ENCODE data around the gene ITPR2. TPM values are rescaled to one million over a fixed set of nuclear protein-coding genes. Genes with fewer than 3 reads are reported as not detected.
"Not testable (repeated sequence)": the region's sequence is repeated elsewhere in the genome, so short reads cannot be mapped to it uniquely, and the experiment has no call there.

The ITPR2 gene
- 10.9 and 16.5 TPM in 2 replicates for total RNA-seq (2014; rRNA removed; shearing (Covaris generic); ENCODE audit: low replicate concordance)

DNA sequence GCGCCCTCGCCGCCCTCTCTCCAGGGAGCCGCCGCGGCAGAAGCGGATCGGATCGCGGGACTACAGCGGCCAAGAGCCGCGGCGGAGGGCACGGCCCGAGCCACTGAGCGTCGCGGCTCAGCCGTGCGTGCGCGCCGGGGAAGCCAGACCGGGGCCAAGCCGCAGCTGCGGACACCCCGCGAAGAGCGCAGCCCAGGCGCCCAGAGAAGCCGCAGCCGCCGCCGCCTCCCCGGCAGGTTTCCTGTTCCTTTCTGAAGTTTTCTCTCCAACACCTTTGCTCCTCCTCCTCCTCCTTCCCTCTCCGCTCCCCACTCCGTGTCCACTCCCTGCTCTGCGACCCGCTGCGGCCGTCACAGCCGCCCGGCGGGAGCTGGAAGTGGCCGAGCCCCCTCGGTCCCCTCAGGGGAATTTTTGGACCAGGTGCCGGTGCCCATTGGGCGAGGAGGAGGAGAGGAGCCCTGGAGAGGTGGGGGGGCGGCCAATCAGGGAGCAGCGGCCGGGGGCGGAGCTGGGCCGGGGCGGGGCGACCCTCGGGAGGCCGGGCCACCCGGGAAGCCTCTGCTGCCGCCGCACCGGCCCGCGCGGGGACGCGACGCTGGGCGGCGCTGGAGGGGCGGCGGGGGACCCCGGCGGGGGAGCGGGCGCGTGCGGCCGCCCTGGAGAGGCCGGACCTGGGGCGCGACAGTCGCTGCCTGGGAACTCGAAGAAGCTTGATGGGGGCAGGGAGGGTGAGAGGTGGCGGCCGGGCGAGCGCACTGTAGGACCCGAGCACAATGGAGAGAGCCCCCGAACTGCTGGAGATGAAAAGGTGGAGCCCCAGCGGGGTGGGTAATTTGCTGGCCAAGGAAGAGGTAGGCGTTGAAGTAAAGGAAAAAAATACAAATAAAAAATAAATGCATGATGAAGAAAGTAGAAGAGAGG is at the start of gene ITPR2:
Gene ITPR2 (minus strand): TSS at position 373 of the 921 bp plus-strand sequence. CDS start 413 bp downstream, outside the sequence.
- in situ Hi-C loops (cut with HindIII; ENCODE audit: low pct_unique_long_range_greater_than_20kb, low sequenced_read_pairs) = no loop called here
- DNase-seq (ENCODE audit: low read depth) = peak; percentile 93

DNA sequence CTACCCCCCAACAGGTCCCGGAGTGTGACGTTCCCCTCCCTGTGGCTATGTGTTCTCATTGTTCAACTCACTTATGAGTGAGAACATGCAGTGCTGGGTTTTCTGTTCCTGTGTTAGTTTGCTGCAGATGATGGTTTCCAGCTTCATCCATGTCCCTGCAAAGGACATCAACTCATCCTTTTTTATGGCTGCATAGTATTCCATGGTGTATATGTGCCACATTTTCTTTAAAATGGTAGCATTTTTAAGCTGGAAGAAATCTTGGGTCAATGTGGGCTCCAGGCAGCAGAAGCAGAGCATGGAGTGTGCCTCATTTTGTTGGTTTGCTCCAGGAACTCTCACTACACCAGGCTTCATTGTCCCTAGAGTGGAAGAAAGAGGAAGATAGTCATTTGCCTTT is 47.6 kb upstream of the ITPR2 start:
- no peak for DNase-seq (ENCODE audit: low read depth)
- in situ Hi-C loops (cut with HindIII; ENCODE audit: low pct_unique_long_range_greater_than_20kb, low sequenced_read_pairs) = no loop called here

DNA sequence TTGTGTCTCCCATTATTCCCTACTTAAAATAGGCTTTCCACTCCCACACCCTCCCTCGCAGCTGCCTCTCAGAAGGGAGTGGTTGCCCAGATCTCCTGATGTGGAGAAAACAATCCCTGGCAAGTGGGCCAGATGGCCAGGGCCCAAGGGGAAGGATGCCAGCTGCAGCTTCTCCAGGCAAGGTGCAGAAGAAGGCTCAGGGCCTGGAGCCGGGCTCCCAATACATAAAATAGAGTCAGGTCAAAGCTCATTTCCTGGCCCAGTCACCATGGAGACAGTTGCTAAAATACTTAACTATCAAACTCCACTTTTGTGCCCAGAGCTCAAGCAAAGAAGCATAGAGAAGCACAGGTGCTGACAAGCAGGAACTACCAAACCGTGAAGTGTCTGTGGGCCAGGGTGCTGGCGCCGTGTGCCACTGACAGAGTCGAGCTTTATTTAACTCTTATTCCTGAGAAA is 45.7 kb upstream of the ITPR2 start:
- DNase-seq (ENCODE audit: low read depth) = no peak
- in situ Hi-C loops (cut with HindIII; ENCODE audit: low pct_unique_long_range_greater_than_20kb, low sequenced_read_pairs) = no loop called here

DNA sequence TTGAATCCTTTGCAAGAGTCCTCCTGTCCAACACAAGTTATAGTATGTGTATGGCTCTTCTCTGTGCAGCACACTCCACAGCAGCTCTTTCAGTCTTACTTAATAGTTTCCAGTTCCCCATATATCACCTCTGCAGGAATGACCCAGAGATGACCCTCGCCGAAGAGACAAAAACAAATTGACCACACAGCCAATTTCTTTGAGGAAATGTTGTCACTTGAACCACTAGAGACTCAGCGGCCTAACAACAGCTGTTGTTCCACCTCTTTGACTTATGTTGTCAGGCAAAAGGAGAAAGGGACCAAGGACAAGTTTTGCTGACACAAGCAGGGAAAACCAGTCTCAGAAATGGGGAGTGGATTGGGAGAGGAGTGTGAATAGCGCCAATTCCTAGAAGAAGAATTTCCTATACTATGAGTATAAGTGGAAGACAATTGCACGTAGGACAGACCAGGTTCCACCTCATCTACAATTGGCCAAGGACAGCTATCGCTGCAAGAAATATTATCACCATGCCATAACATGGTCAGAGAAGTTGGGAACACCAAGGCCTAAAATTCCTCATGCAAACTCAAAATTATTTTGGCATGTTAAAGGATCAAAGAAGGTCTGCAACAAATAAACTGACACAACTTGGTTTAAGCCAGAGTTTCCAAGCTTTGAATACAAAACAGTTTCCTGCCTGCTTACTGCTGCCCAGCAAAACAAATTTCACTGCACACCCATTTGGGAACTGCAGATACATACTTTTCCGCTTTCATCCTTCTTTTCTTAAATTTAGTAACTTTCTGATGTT is 41.7 kb upstream of the ITPR2 start:
- DNase-seq (ENCODE audit: low read depth) = no peak
- in situ Hi-C loops (cut with HindIII; ENCODE audit: low pct_unique_long_range_greater_than_20kb, low sequenced_read_pairs) = no loop called here

DNA sequence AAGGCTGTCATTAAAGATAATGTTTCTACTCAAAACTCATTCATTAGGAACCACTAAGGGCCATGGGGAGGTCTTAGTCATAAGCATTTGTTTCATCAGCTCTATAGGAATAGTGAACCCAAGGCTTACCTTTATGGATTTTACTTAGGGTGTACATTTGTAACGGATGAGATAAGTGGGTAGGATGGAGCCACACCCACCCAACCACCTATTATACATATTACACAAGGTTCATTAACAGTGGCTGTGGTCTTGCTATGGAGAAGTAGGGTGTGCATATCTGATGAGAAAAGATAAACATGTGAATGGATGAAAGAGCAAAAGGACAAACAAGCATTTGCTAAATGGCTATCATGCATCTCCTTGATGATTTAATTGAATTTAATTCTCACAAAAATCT is 39.6 kb upstream of the ITPR2 start:
- no peak for DNase-seq (ENCODE audit: low read depth)
- in situ Hi-C loops (cut with HindIII; ENCODE audit: low pct_unique_long_range_greater_than_20kb, low sequenced_read_pairs) = no loop called here

DNA sequence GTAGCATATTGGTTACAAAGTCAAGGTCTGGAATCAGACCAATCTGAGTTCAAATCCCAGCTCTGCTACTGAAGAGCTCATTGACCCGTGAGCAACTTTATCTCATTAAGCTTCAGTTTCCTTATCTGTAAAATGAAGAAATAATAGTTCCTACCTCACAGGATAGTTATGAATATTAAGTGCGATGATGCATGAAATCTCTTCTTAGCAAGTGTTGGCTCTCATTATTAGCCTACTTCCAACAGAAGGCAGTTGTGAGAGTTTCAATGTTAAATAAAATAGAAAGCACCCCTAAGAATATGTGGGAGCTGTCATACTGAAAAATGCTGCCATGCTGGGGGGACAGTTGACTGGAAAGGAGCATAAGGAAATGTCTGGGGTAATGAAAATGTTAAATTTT is 39.0 kb upstream of the ITPR2 start:
- no peak for DNase-seq (ENCODE audit: low read depth)
- in situ Hi-C loops (cut with HindIII; ENCODE audit: low pct_unique_long_range_greater_than_20kb, low sequenced_read_pairs) = no loop called here

DNA sequence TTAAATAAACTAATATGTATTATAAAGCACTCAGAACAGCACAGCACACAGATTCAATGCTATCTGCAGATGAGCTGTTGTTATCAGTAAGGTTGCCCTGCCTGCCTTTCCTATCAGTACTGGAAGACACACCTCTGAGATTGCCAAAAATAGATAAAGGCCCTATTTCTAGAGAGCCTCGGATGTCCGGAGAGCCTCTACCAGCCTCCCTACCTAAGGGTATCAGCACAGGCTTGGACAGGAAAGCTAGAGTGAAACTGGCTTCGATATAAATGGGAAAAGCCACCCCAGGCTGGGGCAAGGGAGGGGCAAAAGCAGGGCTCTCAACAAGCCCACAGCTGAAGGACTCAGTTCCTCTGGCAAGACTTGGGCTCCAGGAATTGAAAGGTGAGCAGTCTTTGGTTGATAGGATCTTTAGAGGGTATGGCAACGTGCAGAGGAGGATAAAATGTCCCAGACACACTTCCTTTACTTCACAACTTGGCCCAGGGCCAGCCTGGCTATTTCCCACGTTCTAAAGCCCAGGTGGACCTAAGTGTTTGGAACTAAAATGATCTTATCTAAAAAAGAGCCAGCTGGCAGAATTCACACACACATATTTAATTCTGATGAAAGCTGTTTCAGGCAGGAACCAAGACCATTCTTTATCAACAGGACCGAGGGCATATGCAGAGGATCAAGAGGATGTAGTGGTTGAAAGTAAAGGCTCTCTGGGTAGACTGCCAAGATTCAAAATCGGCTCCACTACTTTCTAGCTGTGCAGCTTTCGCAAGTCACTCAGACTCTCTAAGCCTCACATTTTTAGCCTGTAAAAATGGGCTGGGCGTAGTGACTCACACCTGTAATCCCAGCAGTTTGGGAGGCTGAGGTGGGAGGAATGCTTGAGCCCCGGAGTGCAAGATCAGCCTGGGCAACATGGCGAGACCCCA is 37.8 kb upstream of the ITPR2 start:
- DNase-seq (ENCODE audit: low read depth) = no peak
- in situ Hi-C loops (cut with HindIII; ENCODE audit: low pct_unique_long_range_greater_than_20kb, low sequenced_read_pairs) = no loop called here

DNA sequence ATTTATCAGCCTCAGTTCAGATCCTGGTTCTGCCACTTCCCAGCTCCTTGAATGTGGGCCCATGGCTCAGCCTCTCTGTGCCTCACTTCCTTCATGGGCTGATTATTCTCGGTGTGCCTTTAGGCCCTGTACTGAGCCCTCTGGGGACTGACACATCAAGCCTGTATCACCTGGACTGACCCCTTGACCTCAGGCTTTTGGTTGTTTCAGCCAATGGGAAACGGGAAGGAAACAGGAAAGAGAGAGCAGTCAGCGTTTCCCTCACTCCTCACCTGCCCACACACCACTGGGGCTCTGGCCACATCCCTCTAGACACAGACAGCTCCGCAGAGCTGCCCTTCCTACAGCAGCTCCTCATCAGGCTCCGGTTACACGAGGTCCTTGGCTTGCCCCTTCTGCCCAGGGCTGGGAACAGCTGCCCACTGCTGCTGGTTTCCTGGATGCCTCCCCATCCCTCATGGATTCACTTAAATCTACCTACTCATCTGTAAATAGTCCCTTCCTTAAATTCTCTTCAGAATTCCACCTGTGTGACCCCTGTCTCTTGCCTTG is 37.0 kb upstream of the ITPR2 start:
- in situ Hi-C loops (cut with HindIII; ENCODE audit: low pct_unique_long_range_greater_than_20kb, low sequenced_read_pairs) = no loop called here
- no peak for DNase-seq (ENCODE audit: low read depth)

DNA sequence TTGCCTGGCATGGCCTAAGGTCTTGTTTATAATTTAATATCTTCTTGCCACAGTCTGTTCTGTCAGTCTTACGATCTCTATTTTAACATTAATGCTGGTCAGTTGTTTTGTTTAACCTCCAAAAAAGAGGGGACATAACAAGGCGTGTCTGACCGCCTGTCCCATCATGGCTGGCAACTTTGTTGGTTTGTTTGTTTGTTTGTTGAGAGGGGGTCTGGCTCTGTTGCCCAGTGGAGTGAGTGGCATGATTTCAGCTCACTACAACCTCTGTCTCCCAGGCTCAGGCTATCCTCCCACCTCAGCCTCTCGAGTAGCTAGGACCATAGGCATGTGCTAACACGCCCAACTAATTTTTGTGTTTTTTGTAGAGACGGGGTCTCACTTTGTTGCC is 36.1 kb upstream of the ITPR2 start:
- in situ Hi-C loops (cut with HindIII; ENCODE audit: low pct_unique_long_range_greater_than_20kb, low sequenced_read_pairs) = no loop called here
- DNase-seq (ENCODE audit: low read depth) = no peak

DNA sequence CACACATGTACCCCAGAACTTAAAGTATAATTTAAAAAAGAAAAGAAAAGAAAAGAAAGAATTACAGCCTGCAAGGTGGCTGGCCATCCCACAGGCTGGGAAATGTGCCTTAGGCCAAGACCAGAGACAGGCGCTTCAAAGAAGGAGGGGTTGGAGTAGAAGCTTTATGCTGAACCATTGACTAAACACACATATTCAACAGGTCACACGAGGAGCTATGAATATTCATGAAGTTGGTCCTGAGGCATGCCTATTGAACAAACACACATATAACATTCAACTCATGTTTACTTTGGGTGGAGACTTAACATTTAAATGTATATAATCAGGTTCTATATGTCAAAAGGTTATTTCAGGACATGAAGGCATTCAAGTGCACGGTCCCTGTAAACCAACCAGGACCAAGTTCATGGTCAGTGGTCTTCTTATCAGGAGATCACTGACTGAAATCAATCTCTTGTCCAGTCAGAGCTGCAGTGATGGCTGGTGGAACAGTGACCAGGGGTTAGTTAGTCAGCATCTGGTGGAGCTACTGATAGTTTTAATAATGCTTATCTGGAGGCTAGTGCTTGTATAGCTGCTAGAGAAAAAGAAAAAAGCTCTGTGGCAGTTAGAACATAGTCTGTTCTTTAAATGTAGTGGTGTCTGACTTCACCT is 35.6 kb upstream of the ITPR2 start:
- DNase-seq (ENCODE audit: low read depth) = no peak
- in situ Hi-C loops (cut with HindIII; ENCODE audit: low pct_unique_long_range_greater_than_20kb, low sequenced_read_pairs) = no loop called here

DNA sequence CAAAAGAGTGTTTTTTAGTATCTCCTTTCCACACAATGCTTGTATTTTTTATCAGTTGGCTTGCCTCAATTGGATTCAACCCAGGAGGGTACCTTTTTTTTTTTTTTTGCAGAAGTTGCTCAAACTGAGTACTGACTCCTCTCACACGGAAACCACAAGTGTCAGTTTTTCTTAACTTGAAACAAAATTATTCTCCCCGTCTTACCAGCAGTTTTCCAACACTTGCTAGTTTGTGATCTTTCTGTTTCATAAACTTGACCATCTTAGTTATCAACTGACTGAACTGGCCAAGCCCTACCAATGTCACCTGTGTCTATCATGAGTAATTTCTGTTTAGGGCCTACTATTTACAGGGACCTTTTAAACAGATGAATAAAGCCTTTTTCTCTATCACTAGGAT is 34.1 kb upstream of the ITPR2 start:
- in situ Hi-C loops (cut with HindIII; ENCODE audit: low pct_unique_long_range_greater_than_20kb, low sequenced_read_pairs) = no loop called here
- no peak for DNase-seq (ENCODE audit: low read depth)

DNA sequence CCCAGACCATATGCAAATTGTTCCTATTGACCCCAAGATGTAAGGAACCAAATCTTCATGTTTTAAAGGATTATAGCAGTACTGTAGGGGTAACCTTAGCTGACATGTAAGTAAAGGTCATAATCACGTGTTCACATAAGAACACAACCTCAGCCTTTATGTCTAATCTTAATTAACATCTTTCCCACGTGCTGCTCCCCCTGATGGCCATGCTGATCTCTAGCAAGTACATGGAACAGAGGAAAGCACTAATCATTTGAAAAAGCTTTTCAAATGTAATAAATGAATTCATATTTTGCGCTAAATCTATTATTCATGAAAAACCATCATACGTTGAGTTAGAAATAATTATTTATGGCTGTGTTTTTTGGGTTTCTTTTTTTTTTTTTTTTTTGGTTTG is 30.5 kb upstream of the ITPR2 start:
- no peak for DNase-seq (ENCODE audit: low read depth)
- in situ Hi-C loops (cut with HindIII; ENCODE audit: low pct_unique_long_range_greater_than_20kb, low sequenced_read_pairs) = no loop called here

DNA sequence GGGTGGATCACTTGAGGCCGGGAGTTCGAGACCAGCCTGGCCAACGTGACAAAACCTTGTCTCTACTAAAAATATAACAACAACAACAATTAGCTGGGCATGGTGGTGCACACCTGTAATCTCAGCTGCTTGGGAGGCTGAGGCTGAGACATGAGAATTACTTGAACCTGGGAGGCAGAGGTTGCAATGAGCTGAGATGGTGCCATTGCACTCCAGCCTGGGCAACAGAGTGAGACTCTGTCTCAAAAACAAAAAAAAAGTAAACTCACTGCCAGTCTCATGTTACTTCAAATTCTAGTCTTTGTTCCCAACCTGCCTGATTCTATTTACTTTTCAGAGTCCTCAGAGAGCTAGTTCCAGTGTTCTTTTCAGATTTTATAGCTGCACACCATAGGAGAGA is 29.8 kb upstream of the ITPR2 start:
- in situ Hi-C loops (cut with HindIII; ENCODE audit: low pct_unique_long_range_greater_than_20kb, low sequenced_read_pairs); DNase-seq (ENCODE audit: low read depth): not testable (repeated sequence)

DNA sequence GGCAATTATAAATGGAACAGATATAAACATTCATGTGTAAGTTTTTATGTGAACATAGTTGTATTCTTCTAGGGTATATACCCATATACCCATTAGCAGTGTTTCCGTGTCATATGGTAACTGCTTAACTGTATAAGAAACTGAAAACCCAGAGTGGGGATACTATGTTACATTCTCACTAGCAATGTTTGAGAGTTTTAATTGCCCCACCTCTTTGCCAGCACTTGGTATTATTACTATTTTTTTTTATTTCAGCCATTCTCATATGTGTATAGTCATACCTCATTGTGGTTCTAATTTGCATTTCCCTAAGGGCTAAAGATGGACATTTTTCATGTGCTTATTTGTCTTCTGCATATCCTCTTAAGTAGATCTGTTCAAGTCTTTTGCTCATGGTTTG is 28.7 kb upstream of the ITPR2 start:
- no peak for DNase-seq (ENCODE audit: low read depth)
- in situ Hi-C loops (cut with HindIII; ENCODE audit: low pct_unique_long_range_greater_than_20kb, low sequenced_read_pairs) = no loop called here

DNA sequence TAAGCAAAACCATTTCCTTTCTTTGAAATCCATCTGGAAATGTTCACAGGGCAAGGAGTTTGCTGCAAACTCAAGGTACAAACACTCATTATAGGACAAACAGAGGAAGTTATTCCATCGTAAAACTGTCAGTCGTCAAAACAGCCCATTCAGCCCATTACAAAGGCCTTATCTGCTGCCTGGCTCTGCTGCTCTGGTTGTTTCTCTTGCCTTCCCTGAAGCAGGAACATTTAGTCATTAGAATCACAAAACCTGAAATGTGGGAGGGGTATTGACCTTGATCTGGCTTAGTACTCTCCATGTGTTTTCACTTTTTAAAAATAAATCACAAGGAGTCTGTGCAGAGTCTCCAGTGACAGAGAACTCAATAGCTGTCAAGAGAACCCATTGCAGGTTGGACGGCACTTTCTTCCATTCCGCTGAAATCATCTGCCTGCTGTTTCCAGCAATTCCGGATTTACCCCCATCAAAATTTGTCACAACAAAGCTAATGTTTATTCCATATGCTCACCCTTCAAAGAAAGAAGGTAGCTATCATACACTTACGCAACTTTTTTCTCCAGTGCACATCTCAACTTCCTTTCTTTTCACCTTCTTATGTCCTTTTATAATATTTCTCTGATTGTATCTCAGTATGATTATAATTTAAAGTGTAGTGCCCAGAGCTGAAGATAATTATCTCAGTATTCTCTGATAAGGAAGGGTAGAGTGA is 24.6 kb upstream of the ITPR2 start:
- in situ Hi-C loops (cut with HindIII; ENCODE audit: low pct_unique_long_range_greater_than_20kb, low sequenced_read_pairs) = no loop called here
- DNase-seq (ENCODE audit: low read depth) = no peak

DNA sequence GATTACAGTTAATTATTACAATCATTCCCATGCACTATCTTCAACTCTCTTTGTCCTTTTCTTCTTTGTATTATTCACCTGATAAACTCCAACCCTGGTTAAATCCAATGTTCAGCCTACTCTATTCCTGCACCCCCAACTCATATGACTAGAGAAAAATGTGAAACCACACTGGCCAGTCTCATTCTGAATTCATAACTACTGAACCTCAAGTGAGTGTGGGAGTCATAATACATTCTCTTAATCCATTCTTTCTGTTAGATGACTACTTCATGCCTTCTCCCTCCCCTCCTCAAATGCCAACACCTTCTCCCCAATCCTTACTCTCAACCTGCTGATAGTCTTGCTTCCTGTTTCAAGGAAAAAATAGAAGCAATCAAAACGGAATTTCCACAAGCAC is 22.3 kb upstream of the ITPR2 start:
- in situ Hi-C loops (cut with HindIII; ENCODE audit: low pct_unique_long_range_greater_than_20kb, low sequenced_read_pairs) = no loop called here
- no peak for DNase-seq (ENCODE audit: low read depth)

DNA sequence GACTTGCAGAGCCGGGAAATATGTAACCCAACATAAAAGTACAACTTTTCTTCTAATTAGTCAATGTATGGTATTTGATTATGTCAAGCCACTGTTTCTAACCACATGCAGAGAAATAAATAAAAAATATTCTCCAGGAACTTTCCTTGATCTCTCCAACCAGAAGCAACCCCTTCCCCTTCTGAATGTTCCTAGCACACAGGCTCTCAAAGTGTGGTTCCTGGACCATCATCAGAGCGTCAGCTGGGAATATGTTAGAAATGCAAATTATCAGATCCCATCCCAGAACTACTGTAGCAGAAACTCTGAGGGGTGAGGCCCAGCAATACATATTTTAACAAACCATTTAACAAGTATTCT is 21.0 kb upstream of the ITPR2 start:
- in situ Hi-C loops (cut with HindIII; ENCODE audit: low pct_unique_long_range_greater_than_20kb, low sequenced_read_pairs) = no loop called here
- no peak for DNase-seq (ENCODE audit: low read depth)

Measured in Caki2 (cell line).